Liver (tissue), 9 donors: ENCODE results near the gene TMPRSS9. TPM values are rescaled to one million over a fixed set of nuclear protein-coding genes. Genes with fewer than 3 reads are reported as not detected.

Experiments used
- DNase-seq: peaks from one replicate; pipeline ENCODE4 v3.0.0-alpha.2; 2017; ENCODE audit warnings: low spot score
- H3K27ac ChIP-seq, 2 donors: one replicate each; pipeline ENCODE4 v1.7.0; 2013; ENCODE audit warnings: inconsistent platforms in 2 of 2, low read length in 2 of 2, control low read depth in 1 of 2, low read depth in 1 of 2, mild to moderate bottlenecking in 1 of 2
- H3K27me3 ChIP-seq, 4 donors: one replicate each; pipeline versions ENCODE4 v1.6.1 to v1.7.0; 2013; ENCODE audit warnings: low read length in 3 of 4, inconsistent platforms in 1 of 4, mild to moderate bottlenecking in 1 of 4, moderate library complexity in 1 of 4; ENCODE audit not compliant: control insufficient read depth in 4 of 4, insufficient read depth in 4 of 4
- H3K36me3 ChIP-seq, 4 donors: one replicate each; pipeline versions ENCODE4 v1.6.1 to v1.7.0; 2013; ENCODE audit warnings: low read length in 3 of 4, mild to moderate bottlenecking in 3 of 4, low read depth in 1 of 4, moderate library complexity in 1 of 4; ENCODE audit not compliant: control insufficient read depth in 4 of 4, insufficient read depth in 3 of 4
- H3K4me1 ChIP-seq, 4 donors: one replicate each; pipeline versions ENCODE4 v1.6.1 to v1.7.0; 2013; ENCODE audit warnings: low read length in 3 of 4, mild to moderate bottlenecking in 3 of 4, moderate library complexity in 1 of 4; ENCODE audit not compliant: control insufficient read depth in 4 of 4, insufficient read depth in 4 of 4
- H3K4me3 ChIP-seq, 3 donors: one replicate each; pipeline versions ENCODE4 v1.6.1 to v1.7.0; 2013; ENCODE audit warnings: low read length in 3 of 3, control low read depth in 1 of 3, low read depth in 1 of 3, mild to moderate bottlenecking in 1 of 3
- H3K9ac ChIP-seq, 2 donors: one replicate each; pipeline ENCODE4 v1.7.0; 2013; ENCODE audit warnings: low read length in 2 of 2, mild to moderate bottlenecking in 2 of 2, moderate library complexity in 2 of 2, control low read depth in 1 of 2, low read depth in 1 of 2
- H3K9me3 ChIP-seq, 4 donors: one replicate each; pipeline versions ENCODE4 v1.6.1 to v1.7.0; 2013; ENCODE audit warnings: low read length in 3 of 4; ENCODE audit not compliant: control insufficient read depth in 4 of 4
- ATF3 ChIP-seq: IDR thresholded peaks from 2 replicates; pipeline ENCODE4 v1.6.1; 2016; ENCODE audit warnings: antibody characterized with exemption
- EGR1 ChIP-seq, 2 donors: IDR thresholded peaks; 2 replicates each; pipeline ENCODE4 v1.6.1; 2016 to 2018; ENCODE audit warnings: antibody characterized with exemption in 2 of 2, low read depth in 2 of 2
- FOXA1 ChIP-seq: IDR thresholded peaks from 2 replicates; pipeline ENCODE4 v1.6.1; 2016; ENCODE audit warnings: antibody characterized with exemption
- FOXA2 ChIP-seq: IDR thresholded peaks from 2 replicates; pipeline ENCODE4 v1.6.1; 2016; ENCODE audit warnings: antibody characterized with exemption
- GABPA ChIP-seq, 2 donors: IDR thresholded peaks in 1 of 2; conservative IDR thresholded peaks in 1 of 2; 2 replicates each; pipeline ENCODE4 v1.6.1; 2016; ENCODE audit warnings: antibody characterized with exemption in 2 of 2, mild to moderate bottlenecking in 1 of 2, moderate library complexity in 1 of 2
- HNF4A ChIP-seq, 2 donors: conservative IDR thresholded peaks; 2 replicates each; pipeline ENCODE4 v1.6.1; 2016; ENCODE audit warnings: antibody characterized with exemption in 2 of 2, mild to moderate bottlenecking in 2 of 2
- HNF4G ChIP-seq: IDR thresholded peaks from 2 replicates; pipeline ENCODE4 v1.6.1; 2016; ENCODE audit warnings: antibody characterized with exemption
- JUND ChIP-seq, 2 donors: IDR thresholded peaks; 2 replicates each; pipeline ENCODE4 v1.6.1; 2016; ENCODE audit warnings: antibody characterized with exemption in 2 of 2
- MAX ChIP-seq: IDR thresholded peaks from 2 replicates; pipeline ENCODE4 v1.6.1; 2016; ENCODE audit warnings: antibody characterized with exemption
- NR2F2 ChIP-seq: IDR thresholded peaks from 2 replicates; pipeline ENCODE4 v1.6.1; 2016; ENCODE audit warnings: antibody characterized with exemption
- RAD21 ChIP-seq, 2 donors: IDR thresholded peaks; 2 replicates each; pipeline ENCODE4 v1.6.1; 2016; ENCODE audit warnings: antibody characterized with exemption in 2 of 2, mild to moderate bottlenecking in 2 of 2
- REST ChIP-seq: IDR thresholded peaks from 2 replicates; pipeline ENCODE4 v1.6.1; 2016; ENCODE audit warnings: antibody characterized with exemption, mild to moderate bottlenecking
- RXRA ChIP-seq, 2 donors: IDR thresholded peaks; 2 replicates each; pipeline ENCODE4 v1.6.1; 2017 to 2018; ENCODE audit warnings: antibody characterized with exemption in 2 of 2, mild to moderate bottlenecking in 1 of 2
- SP1 ChIP-seq: IDR thresholded peaks from 2 replicates; pipeline ENCODE4 v1.6.1; 2018; ENCODE audit warnings: antibody characterized with exemption, mild to moderate bottlenecking
- TAF1 ChIP-seq: conservative IDR thresholded peaks from 2 replicates; pipeline ENCODE4 v1.6.1; 2016; ENCODE audit warnings: antibody characterized with exemption, mild to moderate bottlenecking
- YY1 ChIP-seq: IDR thresholded peaks from 2 replicates; pipeline ENCODE4 v1.6.1; 2016; ENCODE audit warnings: antibody characterized with exemption, mild to moderate bottlenecking
- WGBS: extraction: QIAGEN DNeasy Blood & Tissue Kit; methylation state at CpG from one replicate; pipeline ENCODE4 v1.1.7; 2013; 5-methylcytosine and 5-hydroxymethylcytosine counted together
- polyA plus RNA-seq, 2 donors: library from polyadenylated mRNA; stranded (reverse) in 1 of 2; unstranded in 1 of 2; fragments of 200-250 nt in 1 of 2; fragments of >200 nt in 1 of 2; fragmentation: Nextera tagmentation in 1 of 2; extraction: Ambion mirVana in 1 of 2; gene quantifications; one replicate each; pipeline versions ENCODE4 v1.2.1 to v1.2.3, GENCODE V29; 2013 to 2015
- total RNA-seq, 2 donors: library from RNA; depleted of rRNA; stranded (reverse); fragments of >200 nt; gene quantifications; one replicate each; pipeline ENCODE4 v1.2.3, GENCODE V29; 2014
- TF ChIP-seq, protein P1 (sequence below): fragments of 150-350 bp; IDR thresholded peaks from 2 replicates; pipeline ENCODE4 v1.5.1; 2017; ENCODE audit warnings: improper control_type of control experiment, low read depth, low read length; ENCODE audit not compliant: missing input control
- TF ChIP-seq, protein P2 (sequence below): IDR thresholded peaks from 2 replicates; pipeline ENCODE4 v1.6.1; 2016; ENCODE audit warnings: antibody characterized with exemption
- donor health status: healthy.
- donor health status: healthy.
- donor health status: healthy.
- donor health status: healthy.
- donor health status: healthy.

TMPRSS9 gene
- total and polyA plus RNA-seq, 4 donors = 0.39 to 24.8 (median 1.5) TPM

DNA sequence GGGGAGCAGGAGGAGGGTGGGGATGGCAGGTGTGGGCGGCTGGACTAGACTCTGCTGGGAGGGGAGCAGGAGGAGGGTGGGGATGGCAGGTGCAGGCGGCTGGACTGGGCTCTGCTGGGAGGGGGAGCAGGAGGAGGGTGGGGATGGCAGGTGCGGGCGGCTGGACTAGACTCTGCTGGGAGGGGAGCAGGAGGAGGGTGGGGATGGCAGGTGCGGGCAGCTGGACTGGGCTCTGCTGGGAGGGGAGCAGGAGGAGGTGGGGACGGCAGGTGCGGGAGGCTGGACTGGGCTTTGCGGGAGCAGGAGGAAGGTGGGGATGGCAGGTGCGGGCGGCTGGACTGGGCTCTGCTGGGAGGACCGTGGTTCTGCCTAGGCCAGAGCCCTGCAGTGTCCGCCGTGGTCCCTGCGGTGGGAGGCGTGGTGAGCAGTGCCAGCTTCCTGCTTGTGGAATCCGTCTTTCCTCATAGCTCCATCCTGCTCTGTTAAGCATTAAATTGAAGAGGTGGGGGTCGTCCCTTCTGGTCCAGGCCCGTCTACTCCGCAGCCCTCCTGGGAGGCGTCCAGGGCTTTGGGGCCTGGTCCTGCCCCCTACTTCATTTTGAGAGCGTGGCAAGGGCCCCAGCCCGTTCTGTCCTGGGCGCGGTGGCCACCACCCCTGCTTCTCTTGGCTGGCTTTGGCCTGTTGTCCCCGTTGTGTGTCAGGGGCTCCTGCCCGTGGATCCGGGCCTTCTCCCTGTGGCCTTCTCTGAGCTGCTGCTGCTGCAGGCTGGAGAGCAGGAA, 26.8 kb upstream of the TMPRSS9 start:
- 77% methylated on average over 27 of the region's 27 CpGs for WGBS
- no peak for DNase-seq
- H3K9ac ChIP-seq = no peak overlapping the region

DNA sequence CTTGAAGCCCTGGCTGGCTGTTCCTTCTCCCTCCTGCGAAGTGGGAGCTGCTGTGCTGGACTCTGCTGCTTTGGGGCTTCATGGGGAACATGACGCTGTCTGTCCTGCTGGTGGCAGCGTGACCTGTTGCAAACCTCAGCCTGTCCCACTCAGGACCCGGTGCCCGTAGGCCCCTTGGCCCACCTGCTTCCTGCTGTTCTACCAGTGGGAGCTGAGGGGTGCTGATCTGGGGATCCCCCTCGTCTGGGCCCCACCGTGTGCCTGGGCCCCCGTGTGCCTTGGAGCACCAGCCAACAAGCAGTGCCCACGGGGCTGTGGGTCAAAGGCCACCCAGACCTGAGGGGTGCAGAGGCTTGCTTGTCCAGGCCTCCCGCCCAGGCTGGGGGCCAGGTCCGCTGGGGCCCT, 26.3 kb upstream of the TMPRSS9 start:
- TF ChIP-seq EGR1 (IDR thresholded peaks at IDR 0.05; ENCODE audit: low read depth in 2 of 2) (no peak), REST (no peak), FOXA1 (no peak), HNF4A (conservative IDR thresholded peaks at IDR 0.05) (no peak), JUND (IDR thresholded peaks at IDR 0.05) (no peak), SP1 (no peak), GABPA (IDR thresholded peaks at IDR 0.05 in 1 of 2, conservative IDR thresholded peaks at IDR 0.05 in 1 of 2) (no peak), RAD21 (IDR thresholded peaks at IDR 0.05) (no peak), YY1 (no peak), RXRA (IDR thresholded peaks at IDR 0.05) (no peak), MAX (no peak)
- TF ChIP-seq, protein P1, sequence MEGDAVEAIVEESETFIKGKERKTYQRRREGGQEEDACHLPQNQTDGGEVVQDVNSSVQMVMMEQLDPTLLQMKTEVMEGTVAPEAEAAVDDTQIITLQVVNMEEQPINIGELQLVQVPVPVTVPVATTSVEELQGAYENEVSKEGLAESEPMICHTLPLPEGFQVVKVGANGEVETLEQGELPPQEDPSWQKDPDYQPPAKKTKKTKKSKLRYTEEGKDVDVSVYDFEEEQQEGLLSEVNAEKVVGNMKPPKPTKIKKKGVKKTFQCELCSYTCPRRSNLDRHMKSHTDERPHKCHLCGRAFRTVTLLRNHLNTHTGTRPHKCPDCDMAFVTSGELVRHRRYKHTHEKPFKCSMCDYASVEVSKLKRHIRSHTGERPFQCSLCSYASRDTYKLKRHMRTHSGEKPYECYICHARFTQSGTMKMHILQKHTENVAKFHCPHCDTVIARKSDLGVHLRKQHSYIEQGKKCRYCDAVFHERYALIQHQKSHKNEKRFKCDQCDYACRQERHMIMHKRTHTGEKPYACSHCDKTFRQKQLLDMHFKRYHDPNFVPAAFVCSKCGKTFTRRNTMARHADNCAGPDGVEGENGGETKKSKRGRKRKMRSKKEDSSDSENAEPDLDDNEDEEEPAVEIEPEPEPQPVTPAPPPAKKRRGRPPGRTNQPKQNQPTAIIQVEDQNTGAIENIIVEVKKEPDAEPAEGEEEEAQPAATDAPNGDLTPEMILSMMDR = no peak

More for the DNA sequence above, 26.8 kb upstream of the TMPRSS9 start:
- Histone ChIP-seq H3K36me3 (peaks cover 0 to 2% (median 0%) of the 10 kb centered on the region in 4 donors), H3K4me1 (peaks cover 14 to 28% (median 21%) of the 10 kb centered on the region in 4 donors), H3K9me3 (no peaks in the 10 kb centered on the region), H3K27ac (no peak overlapping the region), H3K27me3 (no peaks in the 10 kb centered on the region), H3K4me3 (no peak overlapping the region)
- no peak for TF ChIP-seq YY1
- TF ChIP-seq FOXA1 = no peak
- no peak for TF ChIP-seq MAX
- TF ChIP-seq HNF4G = no peak
- TF ChIP-seq HNF4A (conservative IDR thresholded peaks at IDR 0.05) = no peak
- no peak for TF ChIP-seq NR2F2
- TF ChIP-seq TAF1 = no peak
- TF ChIP-seq JUND (IDR thresholded peaks at IDR 0.05) = no peak
- no peak for TF ChIP-seq RXRA (IDR thresholded peaks at IDR 0.05)
- TF ChIP-seq SP1 = no peak
- no peak for TF ChIP-seq EGR1 (IDR thresholded peaks at IDR 0.05; ENCODE audit: low read depth in 2 of 2)
- TF ChIP-seq, protein P2, sequence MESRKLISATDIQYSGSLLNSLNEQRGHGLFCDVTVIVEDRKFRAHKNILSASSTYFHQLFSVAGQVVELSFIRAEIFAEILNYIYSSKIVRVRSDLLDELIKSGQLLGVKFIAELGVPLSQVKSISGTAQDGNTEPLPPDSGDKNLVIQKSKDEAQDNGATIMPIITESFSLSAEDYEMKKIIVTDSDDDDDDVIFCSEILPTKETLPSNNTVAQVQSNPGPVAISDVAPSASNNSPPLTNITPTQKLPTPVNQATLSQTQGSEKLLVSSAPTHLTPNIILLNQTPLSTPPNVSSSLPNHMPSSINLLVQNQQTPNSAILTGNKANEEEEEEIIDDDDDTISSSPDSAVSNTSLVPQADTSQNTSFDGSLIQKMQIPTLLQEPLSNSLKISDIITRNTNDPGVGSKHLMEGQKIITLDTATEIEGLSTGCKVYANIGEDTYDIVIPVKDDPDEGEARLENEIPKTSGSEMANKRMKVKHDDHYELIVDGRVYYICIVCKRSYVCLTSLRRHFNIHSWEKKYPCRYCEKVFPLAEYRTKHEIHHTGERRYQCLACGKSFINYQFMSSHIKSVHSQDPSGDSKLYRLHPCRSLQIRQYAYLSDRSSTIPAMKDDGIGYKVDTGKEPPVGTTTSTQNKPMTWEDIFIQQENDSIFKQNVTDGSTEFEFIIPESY = no peak
- TF ChIP-seq, protein P1 = no peak
- TF ChIP-seq FOXA2 = no peak
- TF ChIP-seq ATF3 = no peak

More for the DNA sequence above, 26.3 kb upstream of the TMPRSS9 start:
- WGBS = 71% methylated on average over 11 of the region's 11 CpGs
- no peak overlapping the region for H3K9ac ChIP-seq
- peaks cover 14 to 28% (median 21%) of the 10 kb centered on the region in 4 donors for H3K4me1 ChIP-seq
- no peaks in the 10 kb centered on the region for H3K27me3 ChIP-seq
- H3K27ac ChIP-seq = no peak overlapping the region
- no peak for DNase-seq
- H3K4me3 ChIP-seq = no peak overlapping the region
- H3K36me3 ChIP-seq = peaks cover 0 to 3% (median under 1%) of the 10 kb centered on the region in 4 donors
- no peaks in the 10 kb centered on the region for H3K9me3 ChIP-seq
